Activated CD4-positive, alpha-beta T cell treated with anti-CD3 and anti-CD28 coated beads, Interleukin-2, amount 10 ng/mL, durations not matched to agents 7 days and 5 days (primary cell): Measurements from ENCODE around the gene SESN1. TPM values are rescaled to one million over a fixed set of nuclear protein-coding genes. Genes with fewer than 3 reads are reported as not detected.

ENCODE experiments used
- CTCF ChIA-PET: fragments of 350-600 bp; sonication (Branson Sonifier 250); formaldehyde crosslinking; loops from one replicate; lab custom pipeline; 2021; ENCODE audit warnings: antibody characterized with exemption; lab: Charles Lee
- POLR2A ChIA-PET: fragments of 350-600 bp; sonication (Branson Sonifier 250); formaldehyde crosslinking; loops from one replicate; lab custom pipeline; 2021; ENCODE audit warnings: antibody characterized with exemption; lab: Charles Lee
- DNase-seq: peaks from one replicate; pipeline ENCODE4 v3.0.0-alpha.2; 2020
- H3K27ac Mint-ChIP-seq: one replicate; pipeline ENCODE4 v1.8.0; 2021; ENCODE audit warnings: mild to moderate bottlenecking, moderate library complexity, mixed read lengths
- H3K27me3 Mint-ChIP-seq: one replicate; pipeline ENCODE4 v1.8.0; 2021; ENCODE audit warnings: mixed read lengths
- H3K36me3 Mint-ChIP-seq: one replicate; pipeline ENCODE4 v1.8.0; 2021; ENCODE audit warnings: low read depth, mixed read lengths
- H3K4me1 Mint-ChIP-seq: one replicate; pipeline ENCODE4 v1.8.0; 2021; ENCODE audit warnings: mixed read lengths
- H3K4me3 Mint-ChIP-seq: one replicate; pipeline ENCODE4 v1.8.0; 2021; ENCODE audit warnings: mild to moderate bottlenecking, moderate library complexity, mixed read lengths
- H3K9me3 Mint-ChIP-seq: one replicate; pipeline ENCODE4 v1.8.0; 2021; ENCODE audit warnings: mixed read lengths
- total RNA-seq, 2 experiments: library from RNA; stranded (reverse); gene quantifications; one replicate each; pipeline ENCODE4 v1.2.3, GENCODE V29; 2021

The SESN1 gene
- total RNA-seq, 2 experiments from 2014 or later, result 19.9 to 21.6 TPM

GRCh38 chr6:109053336-109053735 is 41.3 kb downstream of the SESN1 start:
- H3K4me3 Mint-ChIP-seq, result no peak overlapping the region
- ChIA-PET POLR2A (no interaction called here), CTCF (no interaction called here)
- no peak overlapping the region for H3K27ac Mint-ChIP-seq
- no peaks in the 10 kb centered on the region for H3K36me3 Mint-ChIP-seq
- no peak for DNase-seq
- peaks cover 1% of the 10 kb centered on the region for H3K4me1 Mint-ChIP-seq
- H3K9me3 Mint-ChIP-seq, result no peaks in the 10 kb centered on the region
- no peaks in the 10 kb centered on the region for H3K27me3 Mint-ChIP-seq

- ChIA-PET POLR2A (no interaction called here), CTCF (no interaction called here)
- H3K9me3 Mint-ChIP-seq, result no peaks in the 10 kb centered on the region
- no peak overlapping the region for H3K4me3 Mint-ChIP-seq
- H3K4me1 Mint-ChIP-seq, result peaks cover 4% of the 10 kb centered on the region
- DNase-seq, result no peak
- H3K36me3 Mint-ChIP-seq, result peaks cover 3% of the 10 kb centered on the region
- H3K27me3 Mint-ChIP-seq, result no peaks in the 10 kb centered on the region
- no peak overlapping the region for H3K27ac Mint-ChIP-seq
Measured at GRCh38 chr6:109052852-109053251, 41.8 kb downstream of the SESN1 start.

GRCh38 chr6:109052018-109052651 is 42.5 kb downstream of the SESN1 start:
- Mint-ChIP-seq H3K4me1 (peaks cover 4% of the 10 kb centered on the region), H3K36me3 (peaks cover 3% of the 10 kb centered on the region)

GRCh38 chr6:109051301-109052017 is 43.2 kb downstream of the SESN1 start:
- Mint-ChIP-seq H3K36me3 (peaks cover 3% of the 10 kb centered on the region), H3K4me3 (no peak overlapping the region), H3K27me3 (no peaks in the 10 kb centered on the region), H3K4me1 (peaks cover 4% of the 10 kb centered on the region), H3K27ac (no peak overlapping the region), H3K9me3 (no peaks in the 10 kb centered on the region)
- CTCF ChIA-PET, result interaction anchor here (1.5 kb wide), 1 partner anchor 24 kb away, joined by 3 read pairs; no protein-coding TSS in a partner anchor
- POLR2A ChIA-PET, result no interaction called here
- DNase-seq, result no peak

More at GRCh38 chr6:109052018-109052651, 42.5 kb downstream of the SESN1 start:
- DNase-seq, result no peak
- POLR2A ChIA-PET, result no interaction called here
- Mint-ChIP-seq H3K9me3 (no peaks in the 10 kb centered on the region), H3K4me3 (no peak overlapping the region), H3K27ac (no peak overlapping the region), H3K27me3 (no peaks in the 10 kb centered on the region)
- CTCF ChIA-PET, result interaction anchor here (1.5 kb wide), 1 partner anchor 23 kb away, joined by 3 read pairs; no protein-coding TSS in a partner anchor

- Mint-ChIP-seq H3K27ac (no peak overlapping the region), H3K36me3 (peaks cover 3% of the 10 kb centered on the region)
Measured at GRCh38 chr6:109050447-109051102, 44.1 kb downstream of the SESN1 start.

GRCh38 chr6:109050012-109050411 is 44.6 kb downstream of the SESN1 start:
- Mint-ChIP-seq H3K27ac (no peak overlapping the region), H3K36me3 (peaks cover 3% of the 10 kb centered on the region), H3K9me3 (no peaks in the 10 kb centered on the region), H3K27me3 (no peaks in the 10 kb centered on the region), H3K4me3 (no peak overlapping the region), H3K4me1 (peaks cover 4% of the 10 kb centered on the region)
- CTCF ChIA-PET, result interaction anchor here (0.6 kb wide), 1 partner anchor 1047 kb away, joined by 3 read pairs; no protein-coding TSS in a partner anchor
- POLR2A ChIA-PET, result no interaction called here
- no peak for DNase-seq

More at GRCh38 chr6:109050447-109051102, 44.1 kb downstream of the SESN1 start:
- Mint-ChIP-seq H3K4me1 (peaks cover 4% of the 10 kb centered on the region), H3K4me3 (no peak overlapping the region), H3K27me3 (no peaks in the 10 kb centered on the region), H3K9me3 (no peaks in the 10 kb centered on the region)
- POLR2A ChIA-PET, result no interaction called here
- DNase-seq, result no peak
- CTCF ChIA-PET, result interaction anchor here (0.6 to 1.5 kb wide), 2 partner anchors 25 to 1048 kb away, joined by 3 read pairs; no protein-coding TSS in a partner anchor

- CTCF ChIA-PET, result no interaction called here
- no peaks in the 10 kb centered on the region for H3K27me3 Mint-ChIP-seq
- no peak for DNase-seq
- POLR2A ChIA-PET, result no interaction called here
- peaks cover 3% of the 10 kb centered on the region for H3K36me3 Mint-ChIP-seq
- no peaks in the 10 kb centered on the region for H3K9me3 Mint-ChIP-seq
- H3K4me1 Mint-ChIP-seq, result peaks cover 4% of the 10 kb centered on the region
- no peak overlapping the region for H3K4me3 Mint-ChIP-seq
- H3K27ac Mint-ChIP-seq, result no peak overlapping the region
Measured at GRCh38 chr6:109048670-109049415, 45.8 kb downstream of the SESN1 start.

GRCh38 chr6:109048176-109048575 is 46.5 kb downstream of the SESN1 start:
- DNase-seq, result no peak
- Mint-ChIP-seq H3K27ac (no peak overlapping the region), H3K4me1 (peaks cover 4% of the 10 kb centered on the region), H3K36me3 (peaks cover 4% of the 10 kb centered on the region), H3K4me3 (no peak overlapping the region), H3K27me3 (no peaks in the 10 kb centered on the region), H3K9me3 (no peaks in the 10 kb centered on the region)
- ChIA-PET POLR2A (no interaction called here), CTCF (no interaction called here)

GRCh38 chr6:109045493-109045892 is 49.2 kb downstream of the SESN1 start:
- Mint-ChIP-seq H3K4me1 (peaks cover 4% of the 10 kb centered on the region), H3K27ac (no peak overlapping the region), H3K4me3 (no peak overlapping the region), H3K27me3 (peaks cover 5% of the 10 kb centered on the region), H3K9me3 (no peaks in the 10 kb centered on the region), H3K36me3 (peaks cover 5% of the 10 kb centered on the region)
- ChIA-PET CTCF (interaction anchor here (0.5 kb wide), 1 partner anchor 160 kb away, joined by 3 read pairs; no protein-coding TSS in a partner anchor), POLR2A (no interaction called here)
- DNase-seq, result no peak

- POLR2A ChIA-PET, result no interaction called here
- peaks cover 20% of the 10 kb centered on the region for H3K4me1 Mint-ChIP-seq
- DNase-seq, result no peak
- H3K36me3 Mint-ChIP-seq, result peaks cover 5% of the 10 kb centered on the region
- no peaks in the 10 kb centered on the region for H3K9me3 Mint-ChIP-seq
- CTCF ChIA-PET, result no interaction called here
- peaks cover 16% of the 10 kb centered on the region for H3K27me3 Mint-ChIP-seq
- H3K27ac Mint-ChIP-seq, result no peak overlapping the region
- H3K4me3 Mint-ChIP-seq, result no peak overlapping the region
Measured at GRCh38 chr6:109039795-109040194, 54.9 kb downstream of the SESN1 start.

- no peaks in the 10 kb centered on the region for H3K9me3 Mint-ChIP-seq
- no peak for DNase-seq
- no peak overlapping the region for H3K4me3 Mint-ChIP-seq
- peaks cover 5% of the 10 kb centered on the region for H3K36me3 Mint-ChIP-seq
- no peak overlapping the region for H3K27ac Mint-ChIP-seq
- peaks cover 20% of the 10 kb centered on the region for H3K4me1 Mint-ChIP-seq
- peaks cover 16% of the 10 kb centered on the region for H3K27me3 Mint-ChIP-seq
- POLR2A ChIA-PET, result no interaction called here
- CTCF ChIA-PET, result interaction anchor here (0.6 to 0.7 kb wide), 2 partner anchors 96 to 569 kb away, joined by 3 to 4 read pairs; no protein-coding TSS in a partner anchor
Measured at GRCh38 chr6:109038837-109039398, 55.7 kb downstream of the SESN1 start.
